Panc1 (cell line): Measurements from ENCODE around the gene SNRNP25. TPM values are rescaled to one million over a fixed set of nuclear protein-coding genes. Genes with fewer than 3 reads are reported as not detected.

Source experiments
- ATAC-seq: fragments of 200-7000 bp; cut with Tn5 transposase; 2 replicates; pipeline ENCODE4 v1.9.1; 2020; ENCODE audit warnings: mild to moderate bottlenecking, moderate library complexity
- BruUV-seq: library from RNA; stranded (reverse); fragments of 400-500 nt; replicated peaks from 2 replicates; lab custom pipeline; 2021; lab: Mats Ljungman, UMichigan
- CTCF ChIA-PET: fragments of 300-600 bp; sonication (Branson Sonifier 250); formaldehyde crosslinking; loops from one replicate; lab custom pipeline; 2022; ENCODE audit warnings: antibody characterized with exemption; lab: Charles Lee
- POLR2A ChIA-PET: fragments of 300-600 bp; sonication (Branson Sonifier 250); formaldehyde crosslinking; loops from one replicate; lab custom pipeline; 2022; ENCODE audit warnings: antibody characterized with exemption; lab: Charles Lee
- DNase-seq: peaks from one replicate; pipeline ENCODE4 v3.0.0-alpha.2; 2010; ENCODE audit warnings: low read depth, low spot score
- H3K27ac ChIP-seq: 2 replicates; pipeline ENCODE4 v1.5.1; 2011; ENCODE audit warnings: mild to moderate bottlenecking, low read length, inconsistent platforms
- H3K27me3 ChIP-seq: fragments of 200-500 bp; sonication (Bioruptor generic); 2 replicates; pipeline ENCODE4 v1.6.0; 2014; ENCODE audit warnings: low read length, inconsistent platforms; ENCODE audit not compliant: control insufficient read depth, insufficient read depth
- H3K36me3 ChIP-seq: fragments of 200-500 bp; sonication (Bioruptor generic); 2 replicates; pipeline ENCODE4 v1.5.1; 2014; ENCODE audit warnings: inconsistent platforms, mild to moderate bottlenecking, low read length, moderate library complexity; ENCODE audit not compliant: control insufficient read depth, insufficient read depth
- H3K4me1 ChIP-seq: 2 replicates; pipeline ENCODE4 v1.5.1; 2011; ENCODE audit warnings: inconsistent platforms, mild to moderate bottlenecking, low read length, moderate library complexity; ENCODE audit not compliant: control insufficient read depth, insufficient read depth
- H3K4me3 ChIP-seq, 2 experiments: 2 replicates each; pipeline ENCODE4 v1.5.1; 2011 to 2012; ENCODE audit warnings: low read depth in 2 of 2, low read length in 2 of 2, mild to moderate bottlenecking in 2 of 2, inconsistent platforms in 1 of 2, moderate library complexity in 1 of 2
- H3K9me3 ChIP-seq: fragments of 200-500 bp; sonication (Bioruptor generic); 2 replicates; pipeline ENCODE4 v1.5.1; 2014; ENCODE audit warnings: low read depth, mild to moderate bottlenecking, inconsistent platforms, low read length, moderate library complexity; ENCODE audit not compliant: control insufficient read depth, insufficient read depth
- CTCF ChIP-seq: fragments of 450-650 bp; IDR thresholded peaks from 2 replicates; pipeline ENCODE4 v1.5.1; 2017; ENCODE audit warnings: mild to moderate bottlenecking
- POLR2AphosphoS5 ChIP-seq: IDR thresholded peaks from 2 replicates; pipeline ENCODE4 v1.6.1; 2012; ENCODE audit warnings: mild to moderate bottlenecking, low read depth, low read length, moderate library complexity
- REST ChIP-seq, 2 experiments: IDR thresholded peaks; 2 replicates each; pipeline ENCODE4 v1.6.1; 2011 to 2012; ENCODE audit warnings: low read depth in 2 of 2, control low read depth in 1 of 2, low read length in 1 of 2, mild to moderate bottlenecking in 1 of 2, moderate library complexity in 1 of 2; ENCODE audit not compliant: insufficient read depth in 1 of 2
- SIN3A ChIP-seq: IDR thresholded peaks from 2 replicates; pipeline ENCODE4 v1.6.1; 2012; ENCODE audit warnings: low read depth, mild to moderate bottlenecking, low read length, moderate library complexity, borderline replicate concordance; ENCODE audit not compliant: insufficient read depth
- TCF7L2 ChIP-seq: IDR thresholded peaks from 2 replicates; pipeline ENCODE4 v1.6.1; 2011; ENCODE audit warnings: mild to moderate bottlenecking, low read depth, low read length, inconsistent platforms
- in situ Hi-C: cut with HindIII; loops from 2 replicates; pipeline ENCODE4 v1.10.0; 2016; ENCODE audit warnings: low sequenced_read_pairs, low pct_unique_long_range_greater_than_20kb
- intact Hi-C: fragments of 100-400 bp; cut with micrococcal nuclease; formaldehyde crosslinking; loops from one replicate; pipeline ENCODE4 v1.10.0; 2022; ENCODE audit not compliant: unreplicated experiment
- total RNA-seq: library from RNA; stranded (reverse); gene quantifications from one replicate; pipeline ENCODE4 v1.2.1, GENCODE V29; 2021; ENCODE audit not compliant: unreplicated experiment

The SNRNP25 gene
- total RNA-seq, 1 experiment from 2014 or later: 83.5 TPM

- Histone ChIP-seq H3K4me1 (no peaks in the 10 kb centered on the region), H3K27me3 (no peaks in the 10 kb centered on the region), H3K36me3 (peaks cover 14% of the 10 kb centered on the region), H3K9me3 (no peaks in the 10 kb centered on the region), H3K4me3 (no peak overlapping the region), H3K27ac (no peak overlapping the region)
- DNase-seq (no peak), ATAC-seq (no peak)
- CTCF ChIA-PET: no interaction called here
- TF ChIP-seq SIN3A: no peak
- TF ChIP-seq REST (IDR thresholded peaks at IDR 0.05; ENCODE audit: insufficient read depth in 1 of 2, low read depth in 2 of 2, low read length in 1 of 2): no peak
- TF ChIP-seq CTCF: no peak
- no peak for TF ChIP-seq TCF7L2
- TF ChIP-seq POLR2AphosphoS5: no peak
- in situ Hi-C loops: no loop called here
- no TSS peak for BruUV-seq
- intact Hi-C loops: no loop called here
- POLR2A ChIA-PET: no interaction called here
Measured at GRCh38 chr16:43294-43693, 10.3 kb upstream of the SNRNP25 start.

- H3K27ac ChIP-seq: no peak overlapping the region
- H3K9me3 ChIP-seq: no peaks in the 10 kb centered on the region
- H3K4me3 ChIP-seq: no peak overlapping the region
- intact Hi-C loops (no loop called here), in situ Hi-C loops (no loop called here)
- H3K4me1 ChIP-seq: no peaks in the 10 kb centered on the region
- BruUV-seq: TSS peak; percentile 47
- ChIA-PET CTCF (no interaction called here), POLR2A (no interaction called here)
- ATAC-seq: no peak
- TF ChIP-seq CTCF (no peak), REST (IDR thresholded peaks at IDR 0.05; ENCODE audit: insufficient read depth in 1 of 2, low read depth in 2 of 2, low read length in 1 of 2) (no peak), TCF7L2 (no peak), POLR2AphosphoS5 (no peak), SIN3A (no peak)
- H3K27me3 ChIP-seq: no peaks in the 10 kb centered on the region
- no peak for DNase-seq
- peaks cover 14% of the 10 kb centered on the region for H3K36me3 ChIP-seq
Measured at GRCh38 chr16:44655-45054, 9.0 kb upstream of the SNRNP25 start.
